Fibroblast of the aortic adventitia (primary cell): ENCODE data around the gene KCNQ2. TPM values are rescaled to one million over a fixed set of nuclear protein-coding genes. Genes with fewer than 3 reads are reported as not detected.

Source experiments
- DNase-seq: peaks from one replicate; pipeline ENCODE4 v3.0.0-alpha.2; 2010; ENCODE audit warnings: low read depth
- H3K4me3 ChIP-seq: 2 replicates; pipeline ENCODE4 v1.5.1; 2011; ENCODE audit warnings: low read depth, mild to moderate bottlenecking, control low read depth, low read length, moderate library complexity
- total RNA-seq: library from RNA; depleted of rRNA; stranded (reverse); fragments of >200 nt; gene quantifications from 2 replicates; pipeline ENCODE4 v1.2.3, GENCODE V29; 2012; ENCODE audit warnings: low replicate concordance
- TF ChIP-seq, protein P1 (sequence below): IDR thresholded peaks from 2 replicates; pipeline ENCODE4 v1.5.1; 2011; ENCODE audit warnings: mild to moderate bottlenecking, low read length, control low read depth, inconsistent platforms; ENCODE audit not compliant: insufficient read depth

KCNQ2 gene
- total RNA-seq, 1 donor, result not detected

- TF ChIP-seq, protein P1, sequence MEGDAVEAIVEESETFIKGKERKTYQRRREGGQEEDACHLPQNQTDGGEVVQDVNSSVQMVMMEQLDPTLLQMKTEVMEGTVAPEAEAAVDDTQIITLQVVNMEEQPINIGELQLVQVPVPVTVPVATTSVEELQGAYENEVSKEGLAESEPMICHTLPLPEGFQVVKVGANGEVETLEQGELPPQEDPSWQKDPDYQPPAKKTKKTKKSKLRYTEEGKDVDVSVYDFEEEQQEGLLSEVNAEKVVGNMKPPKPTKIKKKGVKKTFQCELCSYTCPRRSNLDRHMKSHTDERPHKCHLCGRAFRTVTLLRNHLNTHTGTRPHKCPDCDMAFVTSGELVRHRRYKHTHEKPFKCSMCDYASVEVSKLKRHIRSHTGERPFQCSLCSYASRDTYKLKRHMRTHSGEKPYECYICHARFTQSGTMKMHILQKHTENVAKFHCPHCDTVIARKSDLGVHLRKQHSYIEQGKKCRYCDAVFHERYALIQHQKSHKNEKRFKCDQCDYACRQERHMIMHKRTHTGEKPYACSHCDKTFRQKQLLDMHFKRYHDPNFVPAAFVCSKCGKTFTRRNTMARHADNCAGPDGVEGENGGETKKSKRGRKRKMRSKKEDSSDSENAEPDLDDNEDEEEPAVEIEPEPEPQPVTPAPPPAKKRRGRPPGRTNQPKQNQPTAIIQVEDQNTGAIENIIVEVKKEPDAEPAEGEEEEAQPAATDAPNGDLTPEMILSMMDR, result no peak
- DNase-seq, result no peak
- H3K4me3 ChIP-seq, result no peak overlapping the region
Observed at GRCh38 chr20:63408684-63409046, 63.8 kb downstream of the KCNQ2 start.

GRCh38 chr20:63407928-63408683 is 64.3 kb downstream of the KCNQ2 start:
- no peak for DNase-seq
- no peak overlapping the region for H3K4me3 ChIP-seq
- TF ChIP-seq, protein P1, result no peak

- TF ChIP-seq, protein P1, result no peak
- DNase-seq, result no peak
Observed at GRCh38 chr20:63406617-63407245, 65.7 kb downstream of the KCNQ2 start.

GRCh38 chr20:63406011-63406410 is 66.4 kb downstream of the KCNQ2 start:
- no peak for DNase-seq
- no peak overlapping the region for H3K4me3 ChIP-seq
- TF ChIP-seq, protein P1, result no peak

More at GRCh38 chr20:63406617-63407245, 65.7 kb downstream of the KCNQ2 start:
- no peak overlapping the region for H3K4me3 ChIP-seq

DNA sequence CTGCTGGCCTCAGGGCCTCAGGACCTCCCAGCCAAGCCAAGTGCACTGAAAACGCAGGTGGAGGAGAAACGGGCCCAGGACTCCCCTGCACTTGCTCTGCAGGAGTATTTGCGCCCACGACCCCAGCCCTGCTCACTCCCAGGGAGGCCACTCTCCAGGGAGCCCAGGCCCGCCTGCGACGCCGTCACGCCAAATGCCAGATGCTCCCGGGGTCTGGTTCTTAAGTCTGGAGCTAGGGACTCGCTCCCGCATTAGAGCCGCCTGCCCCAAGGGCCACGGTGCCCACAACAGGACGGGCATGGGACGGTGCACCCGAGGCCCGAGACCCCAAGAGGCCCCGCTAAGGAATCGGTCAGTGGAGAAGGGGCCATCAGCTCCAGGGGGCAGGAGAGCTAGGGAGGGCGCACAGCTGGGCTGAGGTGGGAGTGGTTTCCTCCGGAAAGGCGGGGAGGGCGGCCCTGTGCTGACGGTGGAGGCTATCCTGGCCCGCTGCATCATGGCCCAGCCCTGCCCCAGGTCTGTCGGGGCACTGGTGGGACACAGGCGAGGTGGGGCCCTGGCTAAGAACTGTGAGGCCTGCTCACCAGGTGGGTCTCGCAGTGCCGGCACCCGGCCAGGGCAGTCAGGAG is 67.2 kb downstream of the KCNQ2 start:
- no peak for DNase-seq
- no peak overlapping the region for H3K4me3 ChIP-seq
- TF ChIP-seq, protein P1, result no peak

- no peak for DNase-seq
- TF ChIP-seq, protein P1, result no peak
- no peak overlapping the region for H3K4me3 ChIP-seq
Observed at GRCh38 chr20:63404129-63405085, 68.0 kb downstream of the KCNQ2 start.
